ENCODE results near the gene GMDS.
A peak's percentile ranks its signal among the peaks of the same experiment; 100 is the strongest.
"Not testable (repeated sequence)": the region's sequence is repeated elsewhere in the genome, so short reads cannot be mapped to it uniquely, and the experiment has no call there.

The GMDS gene

DNA sequence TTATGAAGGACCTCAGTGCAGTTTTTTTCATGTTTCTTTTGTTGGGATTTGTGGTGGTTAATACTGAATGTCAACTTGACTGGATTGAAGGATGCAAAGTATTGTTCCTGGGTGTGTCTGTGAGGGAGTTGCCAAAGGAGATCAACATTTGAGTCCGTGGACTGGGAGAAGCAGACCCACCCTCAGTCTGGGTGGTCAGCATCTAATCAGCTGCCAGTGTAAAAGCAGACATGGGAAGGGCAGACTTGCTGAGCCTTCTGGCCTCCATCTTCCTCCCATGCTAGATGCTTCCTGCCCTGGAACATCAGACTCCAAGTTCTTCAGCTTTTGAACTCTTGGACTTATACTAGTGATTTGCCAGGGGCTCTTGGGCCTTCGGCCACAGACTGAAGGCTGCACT is 553.6 kb downstream of the GMDS start:
- not testable (repeated sequence) for DNase-seq (ENCODE audit: low read depth, low spot score)

DNA sequence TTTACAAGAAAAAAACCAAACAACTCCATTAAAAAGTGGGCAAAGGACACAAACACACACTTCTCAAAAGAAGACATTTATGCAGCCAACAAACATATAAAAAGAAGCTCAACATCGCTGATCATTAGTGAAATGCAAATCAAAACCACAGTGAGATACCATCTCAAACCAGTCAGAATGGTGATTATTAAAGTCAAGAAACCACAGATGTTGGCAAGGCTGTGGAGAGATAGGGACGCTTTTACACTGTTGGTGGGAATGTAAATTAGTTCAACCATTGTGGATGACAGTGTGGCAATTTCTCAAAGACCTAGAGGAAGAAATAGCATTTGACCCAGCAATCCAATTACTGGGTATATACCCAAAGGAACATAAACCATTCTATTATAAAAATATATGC is 554.7 kb downstream of the GMDS start:
- DNase-seq (ENCODE audit: low read depth, low spot score) = not testable (repeated sequence)

DNA sequence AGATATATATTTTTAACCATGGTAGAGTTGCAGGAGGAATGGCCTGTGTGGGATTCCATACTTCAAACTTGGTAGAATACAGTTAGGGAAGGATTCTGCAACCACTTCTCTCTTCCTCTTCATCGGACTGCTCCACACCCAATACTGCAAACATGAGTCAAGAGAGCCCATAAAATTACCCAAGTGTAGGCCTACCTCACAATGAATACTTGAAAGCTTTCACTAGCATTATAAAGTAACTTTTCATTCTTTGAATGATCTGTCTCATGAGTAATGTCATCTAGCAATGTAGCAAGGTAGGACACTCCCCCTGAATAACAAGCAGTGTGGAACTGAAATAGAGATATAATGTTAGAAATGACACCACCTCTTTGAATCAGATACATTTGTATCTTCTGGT is 556.3 kb downstream of the GMDS start:
- DNase-seq (ENCODE audit: low read depth, low spot score) = no peak

DNA sequence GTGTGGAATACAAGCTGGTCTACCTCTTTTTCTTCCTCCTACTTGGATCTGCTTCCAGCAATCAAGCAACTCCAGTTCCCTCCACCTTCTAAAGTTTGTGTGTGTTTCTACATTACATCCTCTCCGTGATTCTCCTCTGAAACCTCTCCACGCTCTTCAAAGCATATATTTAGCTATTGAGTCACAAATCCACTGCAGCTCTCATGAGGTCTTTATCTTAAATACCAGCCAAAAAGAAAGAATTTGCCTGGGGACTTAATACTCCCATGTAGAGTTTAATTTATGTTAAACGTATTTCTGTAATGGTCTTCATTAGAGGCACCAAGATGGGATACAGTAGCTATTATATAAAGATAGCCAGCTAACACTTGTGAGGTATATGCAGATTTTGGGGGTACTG is 557.0 kb downstream of the GMDS start:
- no peak for DNase-seq (ENCODE audit: low read depth, low spot score)

DNA sequence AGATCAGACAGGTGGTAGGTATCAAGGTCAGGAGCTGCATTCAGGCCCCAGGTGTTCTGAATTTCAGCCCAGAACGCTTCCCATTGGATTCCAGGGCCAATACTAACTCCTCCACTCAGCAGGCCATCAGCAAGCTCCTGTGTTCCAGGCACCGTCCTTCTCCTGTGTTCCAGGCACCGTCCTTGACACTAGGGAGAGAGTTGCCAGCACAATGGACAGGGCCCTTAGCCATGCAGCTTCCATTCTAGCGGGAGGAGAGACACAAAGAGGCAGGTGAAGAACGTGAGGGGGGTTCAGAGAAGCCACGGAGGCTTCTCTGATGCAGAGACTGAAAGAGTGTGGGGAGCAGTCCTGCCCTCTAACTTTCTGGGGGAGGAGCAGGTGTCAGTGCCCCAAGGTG is 558.0 kb downstream of the GMDS start:
- DNase-seq (ENCODE audit: low read depth, low spot score) = no peak

DNA sequence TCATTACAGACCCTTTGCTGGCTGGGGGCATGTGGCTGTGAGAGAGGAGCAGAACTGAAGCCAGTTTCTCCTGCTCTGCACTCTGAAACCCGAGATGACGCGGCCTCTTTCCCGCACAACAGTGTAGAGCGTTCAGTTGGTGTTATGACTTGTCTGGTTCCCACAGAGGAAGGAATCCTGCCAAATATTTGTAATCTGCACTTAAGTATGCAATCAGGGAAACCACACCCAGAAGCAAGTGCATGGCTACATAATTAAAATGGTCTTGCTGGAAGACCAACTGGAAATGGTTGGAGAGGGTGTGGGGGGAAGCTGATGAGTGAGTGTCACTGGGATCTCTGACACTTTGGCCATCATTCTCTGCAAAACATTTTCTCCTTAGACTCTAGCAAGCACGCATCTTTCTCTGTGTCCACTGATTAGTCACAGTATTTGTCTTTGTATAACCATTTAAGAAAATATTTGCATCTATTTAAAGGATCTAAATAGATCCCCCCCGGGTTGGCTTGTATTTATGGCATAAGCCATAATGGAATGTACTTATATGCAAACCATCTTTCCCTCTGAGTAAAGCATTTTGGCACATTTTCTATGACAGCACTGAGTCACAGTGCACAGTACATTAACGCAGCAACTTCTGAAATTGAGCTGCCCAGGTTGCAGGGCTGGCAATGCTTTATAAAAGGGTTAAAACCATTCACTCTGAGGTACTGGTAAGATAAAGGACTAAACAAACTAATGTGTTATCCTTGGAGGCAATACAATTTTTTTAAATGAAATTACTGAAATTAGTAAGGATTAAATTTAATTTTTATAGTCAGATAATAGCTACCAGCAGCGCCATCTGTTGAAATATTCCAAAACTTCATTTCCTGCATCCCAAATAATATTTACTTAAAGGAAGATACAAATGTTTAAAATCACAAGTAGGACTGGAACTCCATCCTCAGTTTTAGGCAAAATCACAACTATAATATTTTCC is 559.0 kb downstream of the GMDS start:
- DNase-seq (ENCODE audit: low read depth, low spot score) = peak; percentile 97

DNA sequence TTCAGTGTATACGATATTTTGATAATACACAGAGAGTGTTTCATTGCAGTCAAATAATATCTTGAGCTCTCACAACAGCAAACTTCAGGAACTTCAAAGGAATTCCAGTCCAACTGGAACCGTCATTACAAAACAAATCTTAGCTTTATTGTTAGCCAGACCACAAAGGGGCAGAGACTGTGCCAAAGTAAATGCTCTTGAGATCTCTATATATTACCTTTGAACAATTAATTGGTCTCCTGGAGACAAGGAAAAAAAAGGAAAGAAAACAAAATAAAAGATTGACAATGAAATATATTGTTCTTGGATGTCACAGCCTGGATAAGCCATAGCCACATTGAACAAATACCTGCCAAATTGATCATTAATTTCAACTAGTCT is 565.7 kb downstream of the GMDS start:
- DNase-seq (ENCODE audit: low read depth, low spot score) = peak; percentile 80

DNA sequence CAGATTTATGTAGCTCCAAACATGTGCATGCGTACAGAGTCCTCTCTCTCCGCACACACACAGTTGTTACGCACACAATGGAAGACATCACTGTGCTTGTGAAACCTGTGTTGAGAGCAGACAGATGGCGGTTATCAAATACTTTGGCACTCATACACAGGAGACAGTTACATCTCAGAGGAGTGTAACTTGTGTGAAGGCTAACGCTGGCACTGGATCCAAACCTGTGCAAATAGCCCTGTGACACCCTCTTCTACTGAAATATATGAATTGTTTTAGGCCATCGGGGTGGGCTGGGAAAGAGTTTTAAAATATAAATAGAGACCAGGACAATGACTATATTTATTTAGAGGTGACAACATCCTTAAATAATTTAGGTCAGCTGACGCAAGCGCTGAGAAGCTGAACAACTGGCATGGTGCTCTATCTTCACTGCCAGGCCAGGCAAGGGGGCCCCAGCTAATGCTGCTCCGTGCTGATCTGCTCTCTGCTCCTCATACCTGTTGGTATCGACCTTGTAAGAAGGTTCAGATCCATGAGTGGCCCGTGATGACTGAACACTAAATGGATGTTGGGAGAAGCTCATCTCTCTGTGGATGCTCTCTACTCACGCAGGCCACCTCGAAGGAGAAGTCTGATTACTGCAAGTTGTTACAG is 566.2 kb downstream of the GMDS start:
- no peak for DNase-seq (ENCODE audit: low read depth, low spot score)

DNA sequence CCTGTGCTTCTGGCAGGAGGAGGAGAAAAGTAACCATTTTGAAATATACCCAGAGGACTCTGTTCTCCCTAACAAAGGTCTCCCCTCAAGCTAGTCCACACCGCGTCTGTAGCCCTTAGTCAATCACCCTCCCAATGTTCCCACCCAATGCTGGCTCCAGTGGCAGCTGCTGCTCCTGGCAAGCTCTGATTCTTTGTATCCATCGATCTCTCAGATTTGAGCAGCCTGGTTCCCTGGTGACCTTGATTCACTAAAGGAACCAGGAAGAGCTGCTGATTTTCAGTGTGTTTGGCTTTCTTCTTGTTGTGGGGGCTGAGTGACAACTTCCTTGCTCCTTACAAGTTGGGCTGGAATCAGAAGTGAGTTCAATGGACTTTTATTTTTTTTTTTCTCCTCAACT is 567.2 kb downstream of the GMDS start:
- no peak for DNase-seq (ENCODE audit: low read depth, low spot score)

DNA sequence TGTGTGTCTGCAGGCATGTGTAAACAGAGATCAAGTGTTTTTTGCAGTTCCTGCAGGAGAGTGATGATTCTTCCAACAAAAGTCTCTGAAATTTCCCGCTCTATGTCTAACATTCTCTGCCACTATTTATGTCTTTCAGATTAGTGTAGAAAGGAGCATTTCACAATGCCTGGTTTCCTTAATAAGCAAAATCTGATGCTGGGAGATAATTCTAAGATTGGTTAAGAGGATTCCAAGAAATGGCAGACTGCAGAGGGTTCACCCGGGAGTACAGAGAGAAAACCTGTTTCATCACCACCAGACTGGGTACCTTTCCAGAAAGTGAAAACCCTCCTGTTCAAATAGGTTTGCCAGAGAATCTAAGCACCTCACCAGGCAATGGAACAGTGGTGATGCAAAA is 573.0 kb downstream of the GMDS start:
- no peak for DNase-seq (ENCODE audit: low read depth, low spot score)

DNA sequence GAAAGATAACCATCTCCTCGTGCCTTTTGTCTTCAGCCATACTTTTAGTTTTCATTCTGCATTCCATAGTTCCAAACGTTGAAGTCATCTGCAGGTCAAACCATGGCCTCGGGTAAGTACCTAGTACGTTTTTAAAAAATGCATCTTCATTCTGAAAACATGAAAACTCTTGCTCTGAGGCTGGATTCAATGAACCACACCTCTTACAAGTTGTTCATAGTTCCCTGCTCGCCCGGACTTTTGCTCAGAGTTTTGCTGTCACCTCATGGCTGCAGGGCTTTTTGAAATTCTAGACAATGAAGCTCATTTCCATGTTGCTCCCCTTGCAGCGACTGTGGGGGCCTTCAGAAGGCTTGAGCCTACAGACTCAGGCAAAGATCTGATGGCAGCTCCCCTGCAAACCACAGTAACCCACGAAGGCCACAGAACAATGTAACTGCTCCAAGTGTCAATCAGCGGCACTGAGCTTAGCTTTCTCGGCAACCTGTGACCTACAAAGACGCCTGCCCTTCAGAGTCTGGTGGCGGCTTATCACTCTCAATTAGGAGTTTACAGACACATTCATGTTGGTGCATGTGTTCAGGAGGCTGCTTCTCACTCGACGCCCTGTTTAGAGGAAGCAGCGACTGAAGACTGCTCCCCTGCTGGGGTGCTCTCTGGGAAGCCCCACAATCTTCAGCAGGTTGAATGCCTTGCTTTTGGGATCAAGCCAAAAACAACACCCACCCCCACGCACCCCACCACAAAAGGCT is 574.5 kb downstream of the GMDS start:
- DNase-seq (ENCODE audit: low read depth, low spot score) = peak; percentile 62

DNA sequence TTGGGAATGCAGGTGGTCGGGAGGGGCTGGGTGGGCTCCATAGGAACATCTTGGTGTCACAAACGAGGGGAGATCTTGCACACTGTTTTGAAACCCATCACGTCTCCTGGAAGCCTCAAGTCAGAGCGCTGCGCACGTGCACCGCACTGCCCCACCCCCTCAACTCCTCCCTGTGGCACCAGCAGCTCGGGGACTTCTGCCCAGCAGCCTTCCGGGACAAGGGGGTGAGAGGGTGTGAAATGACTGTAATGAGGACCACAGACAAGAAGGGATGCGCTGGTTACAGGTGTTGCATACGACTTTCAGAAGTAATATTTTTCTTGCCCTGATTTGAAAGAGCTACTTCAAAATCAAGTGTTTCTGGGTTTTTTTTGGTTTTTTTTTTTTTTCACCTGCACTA is 575.4 kb downstream of the GMDS start:
- no peak for DNase-seq (ENCODE audit: low read depth, low spot score)

DNA sequence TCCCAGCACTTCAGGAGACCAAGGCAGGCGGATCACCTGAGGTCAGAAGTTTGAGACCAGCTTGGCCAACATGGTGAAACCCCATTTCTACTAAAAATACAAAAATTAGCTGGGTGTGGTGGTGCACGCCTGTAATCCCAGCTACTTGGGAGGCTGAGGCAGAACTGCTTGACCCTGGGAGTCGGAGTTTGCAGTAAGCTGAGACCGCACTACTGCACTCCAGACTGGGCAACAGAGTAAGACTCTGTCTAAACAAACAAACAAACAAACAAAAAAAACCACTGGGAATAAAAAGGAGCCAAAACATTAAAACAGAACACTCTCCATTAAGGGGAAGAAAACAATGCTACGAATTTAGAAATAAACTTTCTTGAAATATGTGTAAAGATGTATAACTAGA is 576.9 kb downstream of the GMDS start:
- DNase-seq (ENCODE audit: low read depth, low spot score) = not testable (repeated sequence)

DNA sequence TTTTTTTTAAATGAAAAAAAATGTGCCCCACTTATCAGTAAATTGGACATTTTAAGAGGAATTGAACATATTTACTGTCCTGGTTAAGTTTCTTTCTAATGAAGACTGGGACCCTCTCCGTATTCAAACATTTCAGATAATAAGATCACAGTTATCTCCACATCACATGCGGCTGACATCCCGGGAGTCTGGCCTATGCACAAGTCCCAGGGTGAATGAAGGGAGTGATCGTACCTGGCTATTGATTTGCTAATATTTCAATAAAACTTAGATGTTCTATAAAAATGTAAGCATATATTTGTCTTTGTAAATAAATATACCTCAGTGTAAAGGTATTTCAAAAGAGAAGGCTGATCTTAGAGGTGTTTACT is 577.6 kb downstream of the GMDS start:
- no peak for DNase-seq (ENCODE audit: low read depth, low spot score)

DNA sequence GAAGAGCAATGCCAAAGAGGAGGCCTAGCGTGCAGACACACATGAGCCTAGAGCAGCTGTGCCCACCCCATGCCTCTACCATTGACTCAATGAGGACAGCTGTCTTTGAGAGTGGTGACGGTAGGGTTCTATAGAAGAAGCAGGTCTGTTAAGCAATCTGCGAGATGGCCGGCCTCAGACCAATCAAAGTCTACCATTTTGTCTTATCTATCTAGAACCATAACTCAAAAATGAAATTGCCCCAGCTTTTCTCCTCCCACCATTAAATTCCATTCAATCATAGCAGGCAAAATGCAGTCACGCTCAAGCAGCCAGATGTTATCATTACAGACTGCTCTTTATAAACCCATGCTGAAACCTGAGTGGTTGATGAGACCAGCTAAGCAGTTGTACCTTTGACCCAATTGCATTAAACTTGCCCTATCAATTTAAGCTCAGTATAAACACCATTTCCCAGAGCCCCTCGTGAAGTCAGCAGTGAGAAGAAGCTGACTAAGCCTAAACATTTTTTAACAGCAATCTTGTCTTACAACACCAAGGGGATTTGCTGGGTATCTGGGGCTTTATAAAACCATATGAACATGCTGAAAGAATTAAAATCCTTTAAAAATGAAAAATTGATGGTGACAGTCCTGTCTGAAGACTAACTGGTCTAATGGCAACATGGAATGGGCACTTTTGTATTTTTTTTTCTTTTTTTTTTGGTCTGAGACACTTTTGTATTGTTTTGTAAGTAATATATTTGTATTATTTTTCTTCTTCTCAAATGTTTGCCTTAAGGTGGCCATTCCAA is 578.2 kb downstream of the GMDS start:
- DNase-seq (ENCODE audit: low read depth, low spot score) = no peak

DNA sequence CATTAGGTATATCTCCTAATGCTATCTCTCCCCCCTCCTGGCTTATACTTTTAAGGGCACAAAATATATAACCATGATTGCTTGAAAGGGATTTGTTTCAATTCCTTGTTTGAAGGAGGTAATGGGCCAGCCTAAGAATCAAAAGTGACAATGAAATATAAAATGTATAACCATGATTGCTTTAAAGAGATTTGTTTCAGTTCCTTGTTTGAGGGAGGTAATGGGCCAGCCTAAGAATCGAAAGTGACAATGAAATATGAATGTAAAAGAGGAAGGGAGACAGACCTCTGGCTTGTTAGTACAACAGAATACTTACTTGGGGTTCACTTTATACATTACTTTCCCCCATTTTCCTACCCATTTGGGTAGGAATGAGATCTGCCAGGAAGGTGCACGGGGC is 580.2 kb downstream of the GMDS start:
- no peak for DNase-seq (ENCODE audit: low read depth, low spot score)

DNA sequence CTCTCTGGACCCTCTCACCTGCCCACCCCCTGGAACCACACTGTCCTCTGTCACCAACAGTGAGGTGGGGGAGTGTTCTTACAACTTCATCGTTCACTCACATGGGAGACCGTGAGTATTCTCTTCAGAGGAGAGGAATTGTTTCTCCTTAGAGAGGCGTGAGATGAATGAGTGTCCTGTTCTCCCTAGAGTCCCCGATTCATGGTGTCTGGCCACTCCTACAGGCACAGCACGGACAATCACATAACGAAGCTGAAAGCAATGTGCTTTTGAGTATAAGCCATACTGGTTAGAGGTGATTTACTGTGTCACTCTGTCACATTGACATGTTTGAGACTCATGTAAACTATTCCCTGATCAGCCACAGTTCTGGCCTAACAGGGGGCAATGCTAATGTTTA is 581.1 kb downstream of the GMDS start:
- no peak for DNase-seq (ENCODE audit: low read depth, low spot score)

DNA sequence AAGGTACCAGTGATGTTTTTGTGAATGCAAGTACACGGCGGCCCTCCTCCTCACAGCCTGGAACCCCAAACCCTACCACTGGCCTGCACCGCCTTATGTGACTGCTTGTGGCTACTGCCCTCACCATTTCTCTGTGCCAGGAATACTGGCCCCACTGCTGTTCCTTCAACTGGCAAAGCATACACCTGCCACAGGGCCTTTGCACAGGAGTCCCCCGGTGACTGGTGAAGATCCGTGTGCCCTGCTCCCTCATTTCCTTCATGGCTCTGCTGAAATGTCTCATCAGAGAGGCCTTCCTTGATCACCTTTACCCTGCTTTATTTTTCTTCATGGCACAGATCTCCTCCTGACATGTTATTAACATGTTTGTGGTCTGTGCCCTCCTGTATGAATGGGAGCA is 581.9 kb downstream of the GMDS start:
- no peak for DNase-seq (ENCODE audit: low read depth, low spot score)

DNA sequence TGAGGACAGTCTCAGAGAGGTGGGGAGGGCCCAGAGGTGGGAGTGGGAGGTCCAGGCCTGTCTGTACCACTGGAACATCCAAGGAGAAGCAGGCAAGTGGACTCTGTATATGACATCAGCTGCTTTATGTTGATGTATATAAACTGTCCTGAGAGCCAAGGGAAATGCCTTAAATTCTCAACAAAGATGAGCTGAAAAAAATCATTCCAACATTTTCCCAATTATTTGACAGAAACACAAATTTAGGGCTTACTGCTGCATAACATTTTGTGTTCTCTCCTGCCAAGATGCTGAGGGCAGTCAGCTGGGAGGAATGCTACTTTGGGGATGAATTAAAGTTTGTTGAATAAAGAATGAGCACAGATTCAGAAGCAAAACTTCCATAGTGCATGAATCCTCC is 582.9 kb downstream of the GMDS start:
- DNase-seq (ENCODE audit: low read depth, low spot score) = no peak

DNA sequence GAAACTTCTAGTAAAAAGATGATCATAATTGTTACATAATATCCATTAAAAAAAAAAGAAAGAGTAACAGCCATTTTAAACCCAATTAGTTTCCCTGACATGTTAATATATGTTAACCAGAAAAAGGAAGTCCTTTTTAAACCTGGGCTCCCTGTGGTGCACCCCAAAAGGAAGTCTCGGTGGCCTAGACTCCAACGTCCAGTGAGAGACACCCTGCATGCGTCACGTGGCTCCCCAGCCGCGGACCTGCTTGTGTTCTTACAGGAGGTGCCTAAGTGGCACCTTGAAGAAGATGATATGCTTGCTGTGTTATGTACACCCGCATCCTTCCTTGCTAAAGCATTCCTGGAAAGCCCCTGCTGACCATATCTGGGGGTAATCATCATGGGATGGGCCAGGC is 585.6 kb downstream of the GMDS start:
- no peak for DNase-seq (ENCODE audit: low read depth, low spot score)

DNA sequence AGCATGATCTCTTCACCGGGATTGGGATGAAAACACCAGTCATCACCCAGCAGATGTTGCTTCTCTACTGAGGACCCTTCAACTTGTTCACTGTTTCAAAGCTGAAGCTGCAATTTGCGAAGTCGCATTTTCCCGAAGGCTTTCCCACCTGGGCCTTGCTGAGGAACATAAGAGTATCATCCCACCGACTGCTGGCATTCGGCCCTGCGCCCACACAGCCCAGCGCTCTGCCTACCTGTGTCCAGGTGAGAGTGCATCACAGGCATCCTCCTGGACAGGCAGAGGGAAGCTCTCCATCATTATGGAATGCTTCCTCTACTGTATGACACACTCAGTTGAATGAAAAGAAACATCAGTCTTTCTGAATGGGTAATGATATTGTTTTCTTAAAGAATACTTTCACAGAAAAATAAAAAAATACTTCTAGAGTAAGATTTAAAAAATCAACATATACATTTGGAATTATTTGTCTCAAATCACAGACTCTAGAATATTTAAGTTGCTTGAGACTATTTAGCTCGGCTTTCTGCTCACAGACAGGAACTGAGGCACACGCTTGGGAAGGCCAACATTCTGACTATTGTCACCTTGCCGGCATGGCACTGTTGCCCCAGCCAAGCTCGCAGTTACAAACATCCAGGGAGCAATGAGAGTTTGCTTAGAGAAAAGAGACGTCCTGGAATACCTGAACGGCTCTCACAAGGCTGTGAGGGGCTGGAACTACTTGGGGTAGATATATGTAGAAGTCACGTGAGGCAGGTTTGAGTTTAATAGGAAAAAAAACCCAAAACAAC is 587.0 kb downstream of the GMDS start:
- no peak for DNase-seq (ENCODE audit: low read depth, low spot score)

Data from astrocyte of the hippocampus (primary cell).